Adipocyte (in vitro differentiated cells): ENCODE measurements around the gene PSME3.
"Not testable (repeated sequence)": the region's sequence is repeated elsewhere in the genome, so short reads cannot be mapped to it uniquely, and the experiment has no call there.

ENCODE experiments used
- DNase-seq: peaks from one replicate; pipeline ENCODE4 v3.0.0-alpha.2; 2015; ENCODE audit warnings: low read depth
- H3K27me3 ChIP-seq: replicated peaks from 2 replicates; pipeline ENCODE4 v1.7.0; 2013; ENCODE audit warnings: mild to moderate bottlenecking, low read length, moderate library complexity; ENCODE audit not compliant: control insufficient read depth, insufficient read depth
- H3K36me3 ChIP-seq: 2 replicates; pipeline ENCODE4 v1.7.0; 2013; ENCODE audit warnings: low read length, mild to moderate bottlenecking, moderate library complexity; ENCODE audit not compliant: control insufficient read depth, insufficient read depth, severe bottlenecking
- H3K4me1 ChIP-seq: 2 replicates; pipeline ENCODE4 v1.7.0; 2013; ENCODE audit warnings: mild to moderate bottlenecking, low read length, moderate library complexity; ENCODE audit not compliant: control insufficient read depth, insufficient read depth
- H3K4me3 ChIP-seq: 2 replicates; pipeline ENCODE4 v1.7.0; 2013; ENCODE audit warnings: mild to moderate bottlenecking, low read length, moderate library complexity
- H3K9ac ChIP-seq: 2 replicates; pipeline ENCODE4 v1.7.0; 2013; ENCODE audit warnings: mild to moderate bottlenecking, low read length, moderate library complexity
- H3K9me3 ChIP-seq: 2 replicates; pipeline ENCODE4 v1.7.0; 2013; ENCODE audit warnings: mild to moderate bottlenecking, low read length, moderate library complexity; ENCODE audit not compliant: control insufficient read depth

The PSME3 gene

GRCh38 chr17:42844761-42845555, 11.8 kb downstream of the PSME3 start:
- peak overlapping the region; percentile 27 for H3K4me3 ChIP-seq
- no peak for DNase-seq
- peak overlapping the region; percentile 84 for H3K9ac ChIP-seq
- H3K9me3 ChIP-seq: no peaks in the 10 kb centered on the region
- peaks cover 76% of the 10 kb centered on the region for H3K4me1 ChIP-seq
- H3K36me3 ChIP-seq: peaks cover 53% of the 10 kb centered on the region
- no peaks in the 10 kb centered on the region for H3K27me3 ChIP-seq

- DNase-seq: no peak
- Histone ChIP-seq H3K4me1 (peaks cover 82% of the 10 kb centered on the region), H3K9me3 (no peaks in the 10 kb centered on the region), H3K36me3 (peaks cover 49% of the 10 kb centered on the region), H3K9ac (peak overlapping the region; percentile 84), H3K27me3 (no peaks in the 10 kb centered on the region), H3K4me3 (peak overlapping the region; percentile 27)
Observed at GRCh38 chr17:42845556-42845917, 12.3 kb downstream of the PSME3 start.

- Histone ChIP-seq H3K4me1 (peaks cover 85% of the 10 kb centered on the region), H3K9me3 (no peaks in the 10 kb centered on the region), H3K9ac (peak overlapping the region; percentile 84), H3K27me3 (no peaks in the 10 kb centered on the region), H3K4me3 (no peak overlapping the region), H3K36me3 (peaks cover 44% of the 10 kb centered on the region)
- no peak for DNase-seq
Observed at GRCh38 chr17:42845918-42846593, 12.9 kb downstream of the PSME3 start.

- Histone ChIP-seq H3K9ac (peak overlapping the region; percentile 84), H3K27me3 (no peaks in the 10 kb centered on the region), H3K4me1 (peaks cover 85% of the 10 kb centered on the region), H3K4me3 (peak overlapping the region; percentile 43), H3K9me3 (no peaks in the 10 kb centered on the region), H3K36me3 (peaks cover 37% of the 10 kb centered on the region)
- DNase-seq: peak; percentile 39
Observed at GRCh38 chr17:42846594-42847280, 13.5 kb downstream of the PSME3 start.

GRCh38 chr17:42848093-42848492, 14.9 kb downstream of the PSME3 start:
- H3K36me3 ChIP-seq: peaks cover 25% of the 10 kb centered on the region
- H3K27me3 ChIP-seq: no peaks in the 10 kb centered on the region
- H3K9me3 ChIP-seq: no peaks in the 10 kb centered on the region
- DNase-seq: no peak
- H3K4me1 ChIP-seq: peaks cover 75% of the 10 kb centered on the region
- H3K9ac ChIP-seq: peak overlapping the region; percentile 84
- no peak overlapping the region for H3K4me3 ChIP-seq

GRCh38 chr17:42849031-42849430, 15.8 kb downstream of the PSME3 start:
- DNase-seq: no peak
- Histone ChIP-seq H3K9ac (peak overlapping the region; percentile 83), H3K4me1 (peaks cover 76% of the 10 kb centered on the region), H3K9me3 (no peaks in the 10 kb centered on the region), H3K27me3 (no peaks in the 10 kb centered on the region), H3K4me3 (no peak overlapping the region), H3K36me3 (peaks cover 27% of the 10 kb centered on the region)

GRCh38 chr17:42849451-42850181, 16.4 kb downstream of the PSME3 start:
- Histone ChIP-seq H3K4me3 (peak overlapping the region; percentile 31), H3K27me3 (no peaks in the 10 kb centered on the region), H3K9me3 (no peaks in the 10 kb centered on the region), H3K9ac (peak overlapping the region; percentile 83), H3K4me1 (peaks cover 72% of the 10 kb centered on the region), H3K36me3 (peaks cover 25% of the 10 kb centered on the region)
- no peak for DNase-seq

GRCh38 chr17:42850954-42851353, 17.8 kb downstream of the PSME3 start, which contains the start of gene AOC3:
Gene AOC3 (plus strand): TSS chr17:42851199. CDS start chr17:42851344, 145 bp downstream.
- no peak for DNase-seq

GRCh38 chr17:42851371-42852240, 18.4 kb downstream of the PSME3 start:
- Histone ChIP-seq H3K36me3 (peaks cover 34% of the 10 kb centered on the region), H3K4me3 (peak overlapping the region; percentile 87), H3K4me1 (peaks cover 55% of the 10 kb centered on the region), H3K9ac (peak overlapping the region; percentile 90)
- DNase-seq, H3K9me3 ChIP-seq, H3K27me3 ChIP-seq: not testable (repeated sequence)

More at GRCh38 chr17:42850954-42851353, 17.8 kb downstream of the PSME3 start, which contains the start of gene AOC3:
- Histone ChIP-seq H3K4me3 (peak within 1 kb of the TSS; percentile 87), H3K27me3 (no peaks in the 10 kb centered on the region), H3K36me3 (peaks cover 28% of the 10 kb centered on the region), H3K4me1 (peaks cover 61% of the 10 kb centered on the region), H3K9ac (peak within 1 kb of the TSS; percentile 90), H3K9me3 (no peaks in the 10 kb centered on the region)

GRCh38 chr17:42852351-42852750, 19.2 kb downstream of the PSME3 start:
- Histone ChIP-seq H3K9me3 (no peaks in the 10 kb centered on the region), H3K9ac (peak overlapping the region; percentile 90), H3K27me3 (no peaks in the 10 kb centered on the region), H3K4me1 (peaks cover 51% of the 10 kb centered on the region), H3K4me3 (peak overlapping the region; percentile 87), H3K36me3 (peaks cover 41% of the 10 kb centered on the region)
- DNase-seq: no peak
